Mesodermal cell (in vitro differentiated cells): ENCODE results near the gene DUSP22.

Source experiments
- H3K27ac ChIP-seq: 2 replicates; pipeline ENCODE4 v1.7.0; 2013; ENCODE audit warnings: mild to moderate bottlenecking, low read depth, low read length, moderate library complexity; ENCODE audit not compliant: severe bottlenecking
- H3K36me3 ChIP-seq: 2 replicates; pipeline ENCODE4 v1.7.1; 2013; ENCODE audit warnings: mild to moderate bottlenecking, low read length, moderate library complexity; ENCODE audit not compliant: control insufficient read depth, insufficient read depth
- H3K4me1 ChIP-seq: one replicate; pipeline ENCODE4 v1.7.1; 2013; ENCODE audit warnings: mild to moderate bottlenecking, low read length; ENCODE audit not compliant: insufficient read depth, control insufficient read depth, poor library complexity, severe bottlenecking
- H3K4me3 ChIP-seq: 2 replicates; pipeline ENCODE4 v1.7.0; 2013; ENCODE audit warnings: low read length, control low read depth, mild to moderate bottlenecking; ENCODE audit not compliant: insufficient read depth, poor library complexity, severe bottlenecking; ENCODE audit errors: extremely low read depth
- H3K9me3 ChIP-seq: 2 replicates; pipeline ENCODE4 v1.7.1; 2013; ENCODE audit warnings: mild to moderate bottlenecking, low read length, moderate library complexity; ENCODE audit not compliant: control insufficient read depth
- WGBS, 2 experiments: methylation state at CpG; one replicate each; pipeline ENCODE4 v1.1.5; 2013; ENCODE audit warnings: missing lambda C conversion rate in 2 of 2; ENCODE audit not compliant: insufficient coverage in 2 of 2; 5-methylcytosine and 5-hydroxymethylcytosine counted together

The DUSP22 gene

GRCh38 chr6:297571-298232 lies 5.4 kb downstream of the DUSP22 start:
- WGBS, 2 experiments: 59 to 64% methylated on average over 3 of the region's 6 CpGs
- Histone ChIP-seq H3K4me3 (no peak overlapping the region), H3K27ac (no peak overlapping the region)

DNA sequence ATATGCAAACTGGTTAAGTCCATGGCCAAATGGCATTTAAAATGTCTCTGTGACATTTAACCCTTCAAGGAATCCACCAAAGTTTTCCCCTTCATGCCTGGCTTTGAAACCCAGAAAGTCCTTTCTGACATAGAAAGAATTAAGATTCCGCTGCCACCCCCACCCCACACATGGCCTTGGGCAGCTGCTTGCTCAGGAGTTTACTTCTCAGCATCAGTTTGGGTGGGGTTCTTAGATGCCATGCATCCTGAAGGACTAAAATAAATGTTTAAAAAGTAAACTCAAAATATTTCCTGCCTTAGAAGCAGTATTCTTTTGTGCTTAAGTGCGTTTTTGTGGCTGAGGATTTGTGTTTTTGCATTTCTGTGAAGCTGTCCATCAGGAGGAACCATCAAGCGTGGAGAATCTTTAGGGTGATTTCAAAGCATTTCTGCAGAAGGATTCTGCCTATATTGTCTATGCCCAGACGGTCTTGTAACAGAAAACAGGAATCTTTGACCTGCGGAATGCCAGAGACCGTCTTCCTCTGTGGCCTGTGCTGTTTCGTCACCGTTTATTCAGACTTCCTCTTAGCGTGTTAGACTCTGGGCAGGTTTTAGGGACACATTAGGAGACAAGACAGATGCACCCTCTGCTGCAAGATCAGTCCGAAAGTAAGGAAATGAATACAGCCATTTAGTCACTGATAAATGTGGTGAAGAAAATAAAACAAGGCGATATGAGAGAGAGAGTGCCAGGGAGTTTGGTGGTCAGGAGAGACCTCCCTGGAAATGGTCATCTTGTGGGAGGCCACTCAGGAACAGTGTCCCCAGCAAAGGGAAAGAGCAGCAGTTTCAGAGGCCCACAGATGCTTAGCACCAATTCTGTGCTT lies 6.2 kb downstream of the DUSP22 start:
- Histone ChIP-seq H3K4me3 (no peak overlapping the region), H3K9me3 (peaks cover 11% of the 10 kb centered on the region)
- 75 to 82% methylated on average over 11 of the region's 11 CpGs for WGBS, 2 experiments

More at GRCh38 chr6:297571-298232, 5.4 kb downstream of the DUSP22 start:
- Histone ChIP-seq H3K36me3 (no peaks in the 10 kb centered on the region), H3K4me1 (no peaks in the 10 kb centered on the region), H3K9me3 (peaks cover 8% of the 10 kb centered on the region)

GRCh38 chr6:299104-299980 lies 7.1 kb downstream of the DUSP22 start:
- no peak overlapping the region for H3K27ac ChIP-seq
- no peak overlapping the region for H3K4me3 ChIP-seq
- no peaks in the 10 kb centered on the region for H3K4me1 ChIP-seq
- WGBS, 2 experiments: 74 to 80% methylated on average over 7 to 10 of the region's 10 CpGs
- H3K9me3 ChIP-seq: peaks cover 11% of the 10 kb centered on the region
- H3K36me3 ChIP-seq: no peaks in the 10 kb centered on the region

More for the DNA sequence above, 6.2 kb downstream of the DUSP22 start:
- H3K27ac ChIP-seq: no peak overlapping the region
- H3K36me3 ChIP-seq: no peaks in the 10 kb centered on the region
- no peaks in the 10 kb centered on the region for H3K4me1 ChIP-seq

DNA sequence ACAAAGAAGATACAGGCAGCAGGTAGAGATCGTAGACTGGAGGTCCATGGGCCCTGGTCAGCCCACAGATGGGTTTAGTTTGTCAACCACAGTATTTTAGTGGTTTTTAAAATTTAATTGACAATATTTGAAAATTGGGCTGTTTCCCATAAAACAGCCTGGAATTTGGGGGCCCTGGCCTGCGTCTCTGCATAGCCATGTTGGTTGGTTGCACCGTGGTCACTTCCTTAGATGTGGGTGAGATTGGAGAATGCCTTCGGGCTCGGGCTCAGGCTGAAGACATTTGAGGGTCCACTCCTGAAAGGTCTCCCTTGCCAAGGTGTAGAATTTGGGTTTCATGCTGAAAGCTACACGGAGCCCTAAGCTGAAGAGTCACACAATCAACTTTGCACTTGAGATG lies 7.7 kb downstream of the DUSP22 start:
- H3K4me3 ChIP-seq: no peak overlapping the region
- no peaks in the 10 kb centered on the region for H3K4me1 ChIP-seq
- WGBS, 2 experiments: 87 to 88% methylated on average over 4 to 6 of the region's 6 CpGs
- no peak overlapping the region for H3K27ac ChIP-seq
- H3K36me3 ChIP-seq: no peaks in the 10 kb centered on the region
- peaks cover 6% of the 10 kb centered on the region for H3K9me3 ChIP-seq

DNA sequence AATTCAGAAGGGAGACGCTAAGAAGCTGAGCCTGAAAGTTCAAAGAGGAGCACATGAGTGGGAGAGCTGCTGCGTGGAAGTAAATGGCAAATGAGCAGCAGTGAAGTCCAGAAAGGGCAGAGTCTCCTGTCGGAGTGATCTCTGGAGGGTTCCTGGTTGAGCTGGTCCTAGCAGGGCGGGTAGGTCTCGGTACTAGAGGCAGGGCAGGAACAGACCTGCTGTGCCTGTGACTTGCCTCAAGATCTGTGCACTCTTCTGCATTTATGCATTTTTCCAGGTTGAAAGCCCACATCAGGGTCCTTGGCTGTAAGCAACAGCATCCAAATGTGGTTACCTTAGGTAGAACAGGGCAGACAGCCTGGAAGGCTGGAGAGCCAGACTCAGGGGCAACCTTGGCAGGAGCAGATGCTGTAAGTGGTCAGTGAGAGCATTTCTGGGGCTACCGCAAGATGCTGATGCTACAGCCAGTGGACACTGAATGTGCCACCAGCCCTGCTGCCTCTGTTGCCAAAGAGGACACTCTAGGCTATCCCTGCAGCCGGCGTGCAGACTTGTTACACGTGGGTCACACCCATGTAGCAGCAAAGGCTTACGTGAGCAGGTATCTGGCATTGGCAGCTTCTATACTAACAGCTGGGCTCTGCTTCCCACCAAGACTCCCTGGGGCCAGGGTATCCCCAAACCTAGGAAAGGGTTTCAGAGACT lies 8.4 kb downstream of the DUSP22 start:
- H3K4me1 ChIP-seq: no peaks in the 10 kb centered on the region
- peaks cover 3% of the 10 kb centered on the region for H3K9me3 ChIP-seq
- peaks cover 3% of the 10 kb centered on the region for H3K36me3 ChIP-seq
- no peak overlapping the region for H3K27ac ChIP-seq
- WGBS, 2 experiments: 85 to 86% methylated on average over 10 of the region's 10 CpGs
- no peak overlapping the region for H3K4me3 ChIP-seq

DNA sequence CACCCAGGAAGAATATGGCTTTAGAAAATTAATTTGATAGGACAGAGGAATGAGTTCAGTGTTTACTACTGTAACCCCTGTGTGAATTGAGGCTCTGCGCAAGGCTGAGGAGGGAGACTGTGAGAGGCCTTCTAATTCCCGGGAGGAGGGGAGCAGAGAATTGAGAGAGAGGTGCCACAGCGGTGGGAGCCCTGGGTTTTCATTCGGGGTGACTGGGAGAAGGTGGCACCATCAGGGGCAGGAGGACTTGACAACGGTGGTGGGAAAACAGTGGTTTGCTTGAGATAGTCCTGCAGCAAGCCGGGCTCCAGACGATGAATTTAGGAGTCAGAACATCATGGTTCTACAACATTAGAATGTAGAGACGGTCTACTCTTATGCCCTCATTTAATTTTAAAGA lies 9.2 kb downstream of the DUSP22 start:
- no peak overlapping the region for H3K4me3 ChIP-seq
- no peak overlapping the region for H3K27ac ChIP-seq
- WGBS, 2 experiments: 71 to 87% methylated on average over 7 of the region's 8 CpGs
- no peaks in the 10 kb centered on the region for H3K4me1 ChIP-seq
- H3K36me3 ChIP-seq: peaks cover 4% of the 10 kb centered on the region
- H3K9me3 ChIP-seq: peaks cover 3% of the 10 kb centered on the region

GRCh38 chr6:301929-302705 lies 9.8 kb downstream of the DUSP22 start:
- Histone ChIP-seq H3K9me3 (peaks cover 3% of the 10 kb centered on the region), H3K27ac (no peak overlapping the region), H3K4me3 (no peak overlapping the region), H3K36me3 (peaks cover 4% of the 10 kb centered on the region), H3K4me1 (no peaks in the 10 kb centered on the region)
- 89 to 91% methylated on average over 20 of the region's 20 CpGs for WGBS, 2 experiments

- Histone ChIP-seq H3K9me3 (peaks cover 3% of the 10 kb centered on the region), H3K4me3 (no peak overlapping the region), H3K36me3 (peaks cover 7% of the 10 kb centered on the region), H3K4me1 (no peaks in the 10 kb centered on the region), H3K27ac (no peak overlapping the region)
- 85 to 90% methylated on average over 9 of the region's 9 CpGs for WGBS, 2 experiments
Observed at GRCh38 chr6:302760-303159, 10.5 kb downstream of the DUSP22 start.

GRCh38 chr6:303263-303662 lies 11.0 kb downstream of the DUSP22 start:
- H3K4me3 ChIP-seq: no peak overlapping the region
- H3K36me3 ChIP-seq: peaks cover 7% of the 10 kb centered on the region
- WGBS, 2 experiments: 90 to 91% methylated on average over 9 of the region's 9 CpGs
- no peak overlapping the region for H3K27ac ChIP-seq
- no peaks in the 10 kb centered on the region for H3K4me1 ChIP-seq
- H3K9me3 ChIP-seq: peaks cover 3% of the 10 kb centered on the region
